SK-N-MC (cell line): ENCODE measurements around the gene TAOK1.

Experiments used
- DNase-seq: peaks from one replicate; pipeline ENCODE4 v3.0.0-alpha.2; 2011; ENCODE audit warnings: low read depth, low spot score
- H3K27ac ChIP-seq: fragments of 200-600 bp; sonication (generic); 2 replicates; pipeline ENCODE4 v1.5.1; 2016; ENCODE audit warnings: mixed run types
- H3K36me3 ChIP-seq: fragments of 200-600 bp; sonication (generic); 2 replicates; pipeline ENCODE4 v1.6.1; 2017; ENCODE audit warnings: antibody characterized with exemption, low read length, mixed read lengths; ENCODE audit not compliant: insufficient read depth
- H3K4me3 ChIP-seq: fragments of 200-600 bp; sonication (generic); 2 replicates; pipeline ENCODE4 v1.5.1; 2016
- H3K9ac ChIP-seq: fragments of 200-600 bp; sonication (generic); 2 replicates; pipeline ENCODE4 v1.8.0; 2017; ENCODE audit warnings: mixed run types, mixed read lengths; ENCODE audit not compliant: insufficient read length
- H3K9me3 ChIP-seq: fragments of 200-600 bp; sonication (generic); 2 replicates; pipeline ENCODE4 v1.6.1; 2017; ENCODE audit warnings: low read depth, mild to moderate bottlenecking, antibody characterized with exemption, low read length, moderate library complexity, mixed read lengths
- EZH2 ChIP-seq: fragments of 200-600 bp; sonication (generic); IDR thresholded peaks from one replicate; pipeline ENCODE4 v1.6.1; 2017; ENCODE audit warnings: antibody characterized with exemption
- FOXP2 ChIP-seq: optimal IDR thresholded peaks from 2 replicates; pipeline ENCODE3; 2011; ENCODE audit warnings: mild to moderate bottlenecking, moderate library complexity; ENCODE audit not compliant: insufficient read depth; ENCODE audit errors: extremely low read length, control extremely low read depth
- POLR2AphosphoS5 ChIP-seq: IDR thresholded peaks from 2 replicates; pipeline ENCODE4 v1.6.1; 2012; ENCODE audit warnings: mild to moderate bottlenecking, low read depth, low read length, borderline replicate concordance

The TAOK1 gene

GRCh38 chr17:29571883-29572681, 181.9 kb downstream of the TAOK1 start:
- TF ChIP-seq EZH2, result no peak
- no peak for TF ChIP-seq FOXP2
- no peak for TF ChIP-seq POLR2AphosphoS5
- Histone ChIP-seq H3K4me3 (no peak overlapping the region), H3K9ac (no peak overlapping the region), H3K27ac (no peak overlapping the region), H3K9me3 (no peaks in the 10 kb centered on the region), H3K36me3 (peaks cover 7% of the 10 kb centered on the region; the same call in 1 of the 2 replicates)
- DNase-seq, result no peak

- Histone ChIP-seq H3K9ac (no peak overlapping the region), H3K36me3 (peaks cover 7% of the 10 kb centered on the region; the same call in 1 of the 2 replicates), H3K27ac (no peak overlapping the region), H3K4me3 (no peak overlapping the region), H3K9me3 (no peaks in the 10 kb centered on the region)
- no peak for TF ChIP-seq EZH2
- no peak for DNase-seq
Observed at GRCh38 chr17:29572691-29573557, 182.8 kb downstream of the TAOK1 start.

GRCh38 chr17:29573558-29573869, 183.4 kb downstream of the TAOK1 start:
- TF ChIP-seq EZH2, result no peak
- TF ChIP-seq POLR2AphosphoS5, result no peak
- TF ChIP-seq FOXP2, result no peak
- no peak overlapping the region for H3K9ac ChIP-seq
- H3K4me3 ChIP-seq, result no peak overlapping the region
- H3K27ac ChIP-seq, result no peak overlapping the region
- H3K9me3 ChIP-seq, result no peaks in the 10 kb centered on the region
- DNase-seq, result no peak
- peaks cover 7% of the 10 kb centered on the region; the same call in 1 of the 2 replicates for H3K36me3 ChIP-seq

- Histone ChIP-seq H3K27ac (no peak overlapping the region), H3K4me3 (no peak overlapping the region), H3K9me3 (no peaks in the 10 kb centered on the region), H3K36me3 (peaks cover 7% of the 10 kb centered on the region; the same call in 1 of the 2 replicates), H3K9ac (no peak overlapping the region)
- TF ChIP-seq EZH2 (no peak), FOXP2 (no peak), POLR2AphosphoS5 (no peak)
- DNase-seq, result no peak
Observed at GRCh38 chr17:29573871-29574731, 183.9 kb downstream of the TAOK1 start.

- no peak overlapping the region for H3K4me3 ChIP-seq
- H3K9ac ChIP-seq, result no peak overlapping the region
- H3K27ac ChIP-seq, result no peak overlapping the region
- no peak for DNase-seq
- no peaks in the 10 kb centered on the region for H3K9me3 ChIP-seq
- TF ChIP-seq FOXP2 (no peak), EZH2 (no peak), POLR2AphosphoS5 (no peak)
- peaks cover 7% of the 10 kb centered on the region; the same call in 1 of the 2 replicates for H3K36me3 ChIP-seq
Observed at GRCh38 chr17:29574732-29575510, 184.8 kb downstream of the TAOK1 start.

- Histone ChIP-seq H3K9ac (no peak overlapping the region), H3K4me3 (no peak overlapping the region), H3K36me3 (peaks cover 7% of the 10 kb centered on the region; the same call in 1 of the 2 replicates), H3K9me3 (no peaks in the 10 kb centered on the region), H3K27ac (no peak overlapping the region)
- no peak for DNase-seq
- no peak for TF ChIP-seq FOXP2
- no peak for TF ChIP-seq EZH2
- TF ChIP-seq POLR2AphosphoS5, result no peak
Observed at GRCh38 chr17:29575511-29576213, 185.5 kb downstream of the TAOK1 start.
